Peyer's patch (tissue), 4 donors: ENCODE results near the gene RPL27.

Experiments
- POLR2A ChIP-seq, 2 donors: fragments of 450-650 bp; IDR thresholded peaks; one replicate each; pipeline ENCODE4 v1.5.1; 2017; ENCODE audit warnings: antibody characterized with exemption in 2 of 2, mild to moderate bottlenecking in 2 of 2, moderate library complexity in 2 of 2
- TF ChIP-seq, protein P1 (sequence below), 6 experiments: fragments of 450-650 bp in 4 of 6; fragments of 200-600 bp in 2 of 6; sonication (generic) in 1 of 6; IDR thresholded peaks; one replicate each; pipeline ENCODE4 v1.5.1; 2017 to 2019; ENCODE audit warnings: antibody characterized with exemption in 6 of 6, mild to moderate bottlenecking in 3 of 6, moderate library complexity in 1 of 6

DNA sequence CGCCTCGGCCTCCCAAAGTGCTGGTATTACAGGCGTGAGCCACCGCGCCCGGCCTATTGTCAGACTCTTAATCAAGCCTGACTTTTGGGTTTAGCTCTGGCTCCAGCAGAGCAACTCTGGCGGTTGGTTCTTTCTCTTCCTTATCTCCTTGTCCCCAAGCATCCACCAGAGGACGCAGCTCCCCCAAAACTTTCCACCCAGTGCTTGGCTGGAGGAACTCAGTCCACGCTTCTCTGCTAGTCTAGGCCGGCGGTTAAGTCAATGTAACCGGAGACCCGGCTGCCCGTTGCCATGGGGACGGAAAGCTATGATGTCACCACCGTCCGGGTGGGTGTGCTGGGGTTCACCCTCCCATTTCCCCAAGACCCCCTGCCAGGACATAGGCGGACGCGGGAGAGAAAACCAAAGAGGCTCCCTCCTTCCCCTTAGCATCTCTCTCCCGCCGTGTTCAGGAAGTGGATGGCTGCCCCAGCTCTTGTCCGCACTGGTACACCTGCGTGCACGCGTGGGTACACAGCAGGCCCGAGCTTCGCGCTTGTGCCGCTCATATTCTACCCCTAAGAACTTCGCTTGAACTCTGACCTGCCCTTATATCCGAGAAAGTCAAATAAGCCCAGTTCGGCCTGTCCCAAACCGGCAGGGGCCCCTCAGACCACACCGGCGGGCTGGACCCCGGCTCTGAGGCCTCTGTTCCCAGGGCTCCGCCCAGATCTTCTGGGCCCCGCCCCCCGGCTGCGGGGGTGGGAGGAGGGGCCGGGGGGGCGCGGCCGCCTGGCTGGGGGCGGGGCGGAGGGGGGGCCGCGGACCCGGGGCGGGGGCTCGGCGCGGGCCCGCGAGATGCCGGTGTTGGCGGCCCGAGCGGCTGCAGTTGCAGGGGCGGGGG, 26.4 kb downstream of the RPL27 start, which contains the start of gene RND2:
- TF ChIP-seq, protein P1, sequence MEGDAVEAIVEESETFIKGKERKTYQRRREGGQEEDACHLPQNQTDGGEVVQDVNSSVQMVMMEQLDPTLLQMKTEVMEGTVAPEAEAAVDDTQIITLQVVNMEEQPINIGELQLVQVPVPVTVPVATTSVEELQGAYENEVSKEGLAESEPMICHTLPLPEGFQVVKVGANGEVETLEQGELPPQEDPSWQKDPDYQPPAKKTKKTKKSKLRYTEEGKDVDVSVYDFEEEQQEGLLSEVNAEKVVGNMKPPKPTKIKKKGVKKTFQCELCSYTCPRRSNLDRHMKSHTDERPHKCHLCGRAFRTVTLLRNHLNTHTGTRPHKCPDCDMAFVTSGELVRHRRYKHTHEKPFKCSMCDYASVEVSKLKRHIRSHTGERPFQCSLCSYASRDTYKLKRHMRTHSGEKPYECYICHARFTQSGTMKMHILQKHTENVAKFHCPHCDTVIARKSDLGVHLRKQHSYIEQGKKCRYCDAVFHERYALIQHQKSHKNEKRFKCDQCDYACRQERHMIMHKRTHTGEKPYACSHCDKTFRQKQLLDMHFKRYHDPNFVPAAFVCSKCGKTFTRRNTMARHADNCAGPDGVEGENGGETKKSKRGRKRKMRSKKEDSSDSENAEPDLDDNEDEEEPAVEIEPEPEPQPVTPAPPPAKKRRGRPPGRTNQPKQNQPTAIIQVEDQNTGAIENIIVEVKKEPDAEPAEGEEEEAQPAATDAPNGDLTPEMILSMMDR (IDR thresholded peaks at IDR 0.05), result peak; percentile 55 to 68 (median 64)
- TF ChIP-seq POLR2A (IDR thresholded peaks at IDR 0.05), result no peak
